ENCODE data around the gene NUP188.
"Not testable (repeated sequence)": the region's sequence is repeated elsewhere in the genome, so short reads cannot be mapped to it uniquely, and the experiment has no call there.

NUP188 gene

GRCh38 chr9:129027685-129028191, 80.2 kb downstream of the NUP188 start:
- DNase-seq, result peak in 12 of 56 donors; percentile 29 to 88 (median 58)

DNA sequence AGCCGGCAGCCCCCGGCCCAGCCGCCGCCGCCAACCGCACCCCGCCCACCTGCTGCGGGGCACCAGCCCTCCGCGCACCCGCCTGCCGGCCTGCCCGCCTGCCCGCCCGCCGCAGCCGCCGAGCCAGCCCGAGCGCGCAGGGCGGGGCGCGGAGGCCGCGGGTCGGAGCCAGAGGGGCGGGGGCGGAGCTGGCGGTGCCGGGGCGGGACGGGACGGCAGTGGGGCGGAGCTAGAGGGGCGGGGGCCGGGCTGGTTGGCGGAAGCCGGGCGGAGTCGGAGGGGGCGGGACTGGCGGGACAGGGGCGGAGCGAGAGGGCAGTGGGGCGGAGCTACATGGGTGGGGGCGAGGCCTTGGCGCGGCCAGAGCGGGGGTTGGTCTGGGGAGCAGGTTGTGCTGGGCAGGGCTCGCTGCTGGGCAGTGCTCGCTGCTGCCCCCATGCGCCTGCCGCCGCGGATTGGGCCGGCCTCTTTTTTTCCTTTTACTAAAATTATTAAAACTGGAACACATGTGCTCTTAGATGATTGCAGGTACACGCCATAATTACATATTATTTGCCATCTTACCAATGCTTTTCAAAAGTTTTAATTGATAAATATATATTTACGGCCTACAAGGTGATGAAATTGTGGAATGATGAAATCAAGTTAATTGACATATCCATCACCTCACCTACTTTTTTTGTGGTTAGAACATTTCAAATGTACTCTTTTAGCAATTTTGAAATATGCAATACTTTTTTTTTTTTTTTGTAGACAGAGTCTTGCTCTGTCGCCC, 80.9 kb downstream of the NUP188 start, which contains the start of gene SH3GLB2:
Gene SH3GLB2 (minus strand): TSS at position 140 of the 775 bp plus-strand sequence. CDS start 177 bp downstream, outside the sequence.
- peak; percentile 66 to 100 (median 96) for DNase-seq

GRCh38 chr9:129030191-129030590, 82.7 kb downstream of the NUP188 start:
- DNase-seq, result no peak

DNA sequence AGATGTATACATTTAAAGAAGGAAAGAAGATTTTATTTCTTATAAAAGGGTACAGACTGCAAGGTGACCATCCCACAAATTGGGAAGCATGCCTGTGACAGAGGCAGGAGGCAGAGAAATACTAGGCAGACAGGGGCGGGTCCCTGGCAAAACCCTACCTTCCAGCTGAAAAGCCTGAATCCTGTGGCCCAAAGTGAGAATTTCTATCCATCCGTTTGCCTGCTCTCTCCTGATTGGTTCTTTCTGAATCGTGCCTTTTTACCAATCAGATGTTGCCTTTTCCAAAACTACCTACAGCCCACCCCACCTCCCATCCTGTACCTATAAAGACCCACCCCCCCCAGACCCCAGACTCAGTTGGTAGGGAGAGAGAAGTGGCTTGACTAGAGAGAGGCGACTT, 84.0 kb downstream of the NUP188 start:
- DNase-seq, result no peak

GRCh38 chr9:129032541-129033159, 85.2 kb downstream of the NUP188 start:
- DNase-seq, result no peak

DNA sequence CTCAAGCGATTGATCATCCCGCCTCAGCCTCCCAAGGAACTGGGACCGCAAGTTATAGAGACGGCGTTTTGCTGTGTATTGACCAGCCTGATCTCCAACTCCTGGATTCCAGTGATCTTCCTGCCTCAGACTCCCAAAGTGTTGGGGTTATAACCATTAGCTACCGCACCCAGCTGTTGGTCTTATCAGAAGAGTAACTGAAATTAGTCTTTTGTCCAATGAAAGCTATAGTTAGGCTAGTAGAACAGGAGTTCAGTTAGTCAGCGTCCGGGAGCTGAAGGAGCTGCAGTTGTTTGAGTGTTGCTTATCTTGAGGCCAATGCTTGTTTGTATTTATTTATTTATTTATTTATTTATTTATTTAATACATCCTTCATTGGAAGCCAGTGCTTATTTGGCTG, 85.7 kb downstream of the NUP188 start:
- DNase-seq, result no peak

GRCh38 chr9:129035838-129036237, 88.3 kb downstream of the NUP188 start:
- DNase-seq, result not testable (repeated sequence)

- peak; percentile 40 to 99 (median 97) for DNase-seq
Observed at GRCh38 chr9:129036241-129036922, 88.9 kb downstream of the NUP188 start, which contains the start of gene MIGA2. Gene MIGA2 (plus strand): TSS chr9:129036626. CDS start chr9:129040595, 3,969 bp downstream.

GRCh38 chr9:129036923-129037766, 89.6 kb downstream of the NUP188 start:
- DNase-seq, result no peak

GRCh38 chr9:129037767-129038098, 90.2 kb downstream of the NUP188 start:
- no peak for DNase-seq

- peak in 6 of 56 donors; percentile 3 to 11 (median 10) for DNase-seq
Observed at GRCh38 chr9:129038109-129038852, 90.8 kb downstream of the NUP188 start.

- DNase-seq, result no peak
Observed at GRCh38 chr9:129040113-129040643, 92.7 kb downstream of the NUP188 start.

GRCh38 chr9:129042016-129042415, 94.5 kb downstream of the NUP188 start:
- DNase-seq, result no peak

DNA sequence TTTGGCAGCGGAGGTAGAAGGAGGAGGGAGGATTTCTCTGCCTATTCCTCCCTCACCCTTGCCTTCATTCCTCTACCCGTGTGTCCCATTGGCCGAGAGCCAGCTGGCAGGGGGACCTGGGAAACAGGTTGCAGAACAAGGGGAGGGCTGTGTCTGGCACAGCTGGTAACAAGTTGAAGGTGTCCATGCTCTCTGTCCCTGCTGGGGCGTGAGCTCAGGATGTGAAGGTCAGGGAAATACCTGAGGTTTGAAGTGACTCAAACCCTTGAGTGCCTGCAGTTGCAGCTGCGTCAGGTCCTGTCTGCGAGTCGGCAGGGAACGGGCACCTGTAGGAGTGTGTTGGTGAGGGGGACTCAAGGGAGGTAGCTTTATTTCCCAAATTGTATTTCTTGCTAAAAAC, 105.1 kb downstream of the NUP188 start:
- no peak for DNase-seq

DNA sequence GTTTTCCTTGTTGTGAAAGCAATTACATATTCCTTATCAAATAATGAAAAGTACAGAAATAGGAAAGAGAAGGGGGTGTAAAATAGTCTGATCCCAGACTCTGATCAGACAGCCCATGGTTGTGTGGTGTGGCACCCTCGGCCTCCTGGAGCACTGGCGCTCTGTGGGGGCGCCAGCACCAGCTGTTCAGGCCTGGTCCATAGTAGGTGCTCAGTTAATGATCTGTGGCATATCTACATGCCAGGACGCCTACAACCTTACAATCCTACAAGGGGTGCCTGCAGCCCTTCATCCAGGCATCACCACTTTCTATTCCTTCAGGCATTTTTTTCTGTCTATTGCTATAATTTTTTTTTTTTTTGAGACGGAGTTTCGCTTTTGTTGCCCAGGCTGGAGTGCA, 105.5 kb downstream of the NUP188 start:
- DNase-seq, result no peak

DNA sequence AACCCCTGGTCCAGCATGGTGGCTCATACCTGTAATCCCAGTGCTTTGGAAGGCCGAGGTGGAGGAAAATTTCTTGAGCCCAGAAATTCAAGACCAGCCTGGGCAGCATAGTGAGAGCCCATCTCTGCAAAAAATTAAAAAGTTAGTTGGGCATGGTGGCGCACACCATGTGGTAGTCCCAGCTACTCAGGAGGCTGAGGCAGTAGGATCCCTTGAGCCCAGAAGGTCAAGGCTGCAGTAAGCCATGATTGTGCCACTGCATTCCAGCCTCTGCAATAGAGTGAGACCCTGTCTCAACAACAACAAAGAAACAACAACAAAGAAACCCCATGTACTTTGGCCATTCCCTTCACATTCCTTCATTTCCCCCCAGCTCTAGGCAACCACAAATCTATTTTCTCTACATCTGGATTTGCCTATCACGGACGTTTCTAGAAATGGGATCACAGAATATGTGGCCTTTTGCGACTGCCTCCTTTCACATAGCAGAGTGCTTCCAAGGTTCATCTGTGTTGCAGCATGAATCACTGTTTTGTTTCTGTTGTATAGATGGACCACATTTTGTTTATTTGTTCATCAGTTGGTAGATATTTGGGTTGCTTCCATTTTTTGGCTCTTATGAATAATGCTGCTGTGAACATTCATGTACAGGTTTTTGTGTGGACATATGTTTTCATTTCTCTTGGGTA, 106.8 kb downstream of the NUP188 start:
- DNase-seq, result no peak

All from amygdala (tissue), 56 donors.